WTC11 (cell line): ENCODE measurements around the gene ZDHHC1. TPM values are rescaled to one million over a fixed set of nuclear protein-coding genes. Genes with fewer than 3 reads are reported as not detected.

Experiments used
- ATAC-seq: fragments of 200-7000 bp; cut with Tn5 transposase; 2 replicates; pipeline ENCODE4 v1.10.0; 2021; ENCODE audit warnings: mild to moderate bottlenecking, moderate library complexity
- CTCF ChIA-PET: fragments of 300-600 bp; sonication (Branson Sonifier 250); formaldehyde crosslinking; loops from one replicate; lab custom pipeline; 2021; ENCODE audit warnings: antibody characterized with exemption; lab: Charles Lee
- POLR2A ChIA-PET: fragments of 350-600 bp; sonication (Branson Sonifier 250); formaldehyde crosslinking; loops from one replicate; lab custom pipeline; 2021; ENCODE audit warnings: antibody characterized with exemption; lab: Charles Lee
- DNase-seq: peaks from one replicate; pipeline ENCODE4 v3.0.0; 2021; ENCODE audit warnings: low spot score
- H3K27ac Mint-ChIP-seq: 2 replicates; pipeline ENCODE4 v1.8.0; 2021; ENCODE audit warnings: mixed read lengths
- H3K27me3 Mint-ChIP-seq: 2 replicates; pipeline ENCODE4 v1.8.0; 2021; ENCODE audit warnings: low read depth, mild to moderate bottlenecking, moderate library complexity, mixed read lengths
- H3K36me3 Mint-ChIP-seq: 2 replicates; pipeline ENCODE4 v1.8.0; 2021; ENCODE audit warnings: mixed read lengths
- H3K4me1 Mint-ChIP-seq: 2 replicates; pipeline ENCODE4 v1.8.0; 2022; ENCODE audit warnings: mixed read lengths
- H3K4me3 Mint-ChIP-seq: 2 replicates; pipeline ENCODE4 v1.8.0; 2021; ENCODE audit warnings: mild to moderate bottlenecking, moderate library complexity, mixed read lengths
- H3K9me3 Mint-ChIP-seq: 2 replicates; pipeline ENCODE4 v1.8.0; 2021; ENCODE audit warnings: mixed read lengths
- AFF4 ChIP-seq: sonication (generic); formaldehyde crosslinking; IDR thresholded peaks from 2 replicates; pipeline ENCODE4 v1.8.1; 2023; ENCODE audit warnings: mild to moderate bottlenecking, missing genetic modification reagents, borderline replicate concordance
- ATF3 ChIP-seq: sonication (generic); formaldehyde crosslinking; conservative IDR thresholded peaks from 2 replicates; pipeline ENCODE4 v1.8.1; 2022; ENCODE audit warnings: mild to moderate bottlenecking, missing genetic modification reagents
- CDX4 ChIP-seq: fragments of 250-450 bp; sonication (Bioruptor Pico); IDR thresholded peaks from 2 replicates; pipeline ENCODE4 v1.9.0; 2021; ENCODE audit warnings: moderate library complexity, mild to moderate bottlenecking, inconsistent platforms, borderline replicate concordance
- CREM ChIP-seq: sonication (generic); formaldehyde crosslinking; IDR thresholded peaks from 2 replicates; pipeline ENCODE4 v1.8.1; 2022; ENCODE audit warnings: mild to moderate bottlenecking, missing genetic modification reagents, moderate library complexity
- EMX1 ChIP-seq: fragments of 250-450 bp; sonication (Bioruptor Pico); IDR thresholded peaks from 2 replicates; pipeline ENCODE4 v1.8.0; 2021; ENCODE audit warnings: mild to moderate bottlenecking
- FOXJ3 ChIP-seq: sonication (generic); formaldehyde crosslinking; IDR thresholded peaks from 2 replicates; pipeline ENCODE4 v1.9.0; 2021; ENCODE audit warnings: missing genetic modification reagents, mild to moderate bottlenecking, borderline replicate concordance
- GABPB1 ChIP-seq: sonication (generic); formaldehyde crosslinking; IDR thresholded peaks from 2 replicates; pipeline ENCODE4 v1.8.1; 2023; ENCODE audit warnings: mild to moderate bottlenecking, missing genetic modification reagents
- GTF2I ChIP-seq: fragments of 250-450 bp; sonication (Bioruptor Pico); conservative IDR thresholded peaks from 2 replicates; pipeline ENCODE4 v1.4.0; 2021; ENCODE audit warnings: mild to moderate bottlenecking
- JUN ChIP-seq: sonication (generic); formaldehyde crosslinking; IDR thresholded peaks from 2 replicates; pipeline ENCODE4 v1.8.0; 2023; ENCODE audit warnings: mild to moderate bottlenecking, missing genetic modification reagents
- MAX ChIP-seq: sonication (generic); formaldehyde crosslinking; IDR thresholded peaks from 2 replicates; pipeline ENCODE4 v1.8.0; 2022; ENCODE audit warnings: mild to moderate bottlenecking, missing genetic modification reagents
- MYBL2 ChIP-seq: sonication (generic); formaldehyde crosslinking; IDR thresholded peaks from 2 replicates; pipeline ENCODE4 v1.8.1; 2023; ENCODE audit warnings: mild to moderate bottlenecking, moderate library complexity, missing genetic modification reagents
- NFE2L1 ChIP-seq: sonication (generic); formaldehyde crosslinking; IDR thresholded peaks from 2 replicates; pipeline ENCODE4 v1.8.1; 2023; ENCODE audit warnings: missing genetic modification reagents
- NFYB ChIP-seq: sonication (generic); formaldehyde crosslinking; conservative IDR thresholded peaks from 2 replicates; pipeline ENCODE4 v1.8.0; 2022; ENCODE audit warnings: low read depth, missing genetic modification reagents
- NR3C1 ChIP-seq: sonication (generic); formaldehyde crosslinking; conservative IDR thresholded peaks from 2 replicates; pipeline ENCODE4 v1.8.1; 2023; ENCODE audit warnings: low read depth, mild to moderate bottlenecking, missing genetic modification reagents
- PREB ChIP-seq: sonication (generic); formaldehyde crosslinking; IDR thresholded peaks from 2 replicates; pipeline ENCODE4 v1.8.1; 2022; ENCODE audit warnings: mild to moderate bottlenecking, missing genetic modification reagents, moderate library complexity, borderline replicate concordance
- SP1 ChIP-seq: sonication (generic); formaldehyde crosslinking; conservative IDR thresholded peaks from 2 replicates; pipeline ENCODE4 v1.8.1; 2022; ENCODE audit warnings: missing genetic modification reagents
- TCF7 ChIP-seq: sonication (generic); formaldehyde crosslinking; IDR thresholded peaks from 2 replicates; pipeline ENCODE4 v1.8.0; 2022; ENCODE audit warnings: mild to moderate bottlenecking, low read depth, missing genetic modification reagents, moderate library complexity
- ZBTB21 ChIP-seq: sonication (generic); formaldehyde crosslinking; IDR thresholded peaks from 2 replicates; pipeline ENCODE4 v1.8.1; 2023; ENCODE audit warnings: mild to moderate bottlenecking, missing genetic modification reagents, borderline replicate concordance
- ZBTB43 ChIP-seq: sonication (generic); formaldehyde crosslinking; IDR thresholded peaks from 2 replicates; pipeline ENCODE4 v1.8.1; 2023; ENCODE audit warnings: mild to moderate bottlenecking, missing genetic modification reagents
- ZMAT4 ChIP-seq: fragments of 250-450 bp; sonication (Bioruptor Pico); IDR thresholded peaks from 2 replicates; pipeline ENCODE4 v1.9.0; 2021; ENCODE audit warnings: mild to moderate bottlenecking
- ZNF219 ChIP-seq: sonication (generic); formaldehyde crosslinking; IDR thresholded peaks from 2 replicates; pipeline ENCODE4 v1.8.0; 2023; ENCODE audit warnings: missing genetic modification reagents, mild to moderate bottlenecking, borderline replicate concordance
- ZNF232 ChIP-seq: sonication (generic); formaldehyde crosslinking; IDR thresholded peaks from 2 replicates; pipeline ENCODE4 v1.8.0; 2022; ENCODE audit warnings: mild to moderate bottlenecking, missing genetic modification reagents
- ZNF317 ChIP-seq: sonication (generic); formaldehyde crosslinking; IDR thresholded peaks from 2 replicates; pipeline ENCODE4 v1.8.1; 2023; ENCODE audit warnings: low read depth, mild to moderate bottlenecking, moderate library complexity, missing genetic modification reagents, borderline replicate concordance
- ZNF416 ChIP-seq: fragments of 250-450 bp; sonication (Bioruptor Pico); IDR thresholded peaks from 2 replicates; pipeline ENCODE4 v1.9.0; 2021; ENCODE audit warnings: mild to moderate bottlenecking, inconsistent platforms
- ZNF671 ChIP-seq: fragments of 250-450 bp; sonication (Bioruptor Pico); IDR thresholded peaks from 2 replicates; pipeline ENCODE4 v1.8.0; 2021; ENCODE audit warnings: mild to moderate bottlenecking
- total RNA-seq: library from RNA; stranded (reverse); gene quantifications from 3 replicates; pipeline ENCODE4 v1.2.3, GENCODE V29; 2021

Gene ZDHHC1
- total RNA-seq, 1 experiment from 2014 or later = 4.2 TPM

- TF ChIP-seq ATF3 (no peak), EMX1 (CRISPR knock-in tag) (no peak), ZBTB21 (CRISPR knock-in tag) (no peak)
Observed at GRCh38 chr16:67430977-67431774, 14.9 kb upstream of the ZDHHC1 start, which contains the start of gene HSD11B2 (continued).

GRCh38 chr16:67430504-67430976 is 14.3 kb upstream of the ZDHHC1 start:
- H3K9me3 Mint-ChIP-seq = no peaks in the 10 kb centered on the region
- POLR2A ChIA-PET = interaction anchor here (0.6 to 1.3 kb wide), 5 partner anchors 11 to 160 kb away, joined by 3 to 5 read pairs (median 3); no protein-coding TSS in a partner anchor
- TF ChIP-seq TCF7 (CRISPR knock-in tag) (peak; percentile 81; the same call in 1 of the 2 replicates), GTF2I (CRISPR knock-in tag) (no peak), ATF3 (0 out of 2 replicates have a peak, but pooled peaks have one; percentile 17), ZNF317 (0 out of 2 replicates have a peak, but pooled peaks have one; percentile 28), GABPB1 (peak; percentile 66), ZNF671 (CRISPR knock-in tag) (no peak), NFYB (CRISPR knock-in tag) (peak; percentile 23; the same call in 1 of the 2 replicates), JUN (CRISPR knock-in tag) (peak; percentile 33; the same call in 1 of the 2 replicates), SP1 (CRISPR knock-in tag) (0 out of 2 replicates have a peak, but pooled peaks have one; percentile 38), ZNF232 (CRISPR knock-in tag) (peak; percentile 70; the same call in 1 of the 2 replicates), ZMAT4 (CRISPR knock-in tag) (no peak), NFE2L1 (CRISPR knock-in tag) (peak; percentile 89), AFF4 (CRISPR knock-in tag) (no peak), PREB (CRISPR knock-in tag) (0 out of 2 replicates have a peak, but pooled peaks have one; percentile 57), MYBL2 (peak; percentile 92), MAX (CRISPR knock-in tag) (peak; percentile 89; the same call in 1 of the 2 replicates), ZNF219 (CRISPR knock-in tag) (no peak), CDX4 (CRISPR knock-in tag) (no peak), CREM (CRISPR knock-in tag) (no peak; the same call in 1 of the 2 replicates), FOXJ3 (CRISPR knock-in tag) (no peak), NR3C1 (CRISPR knock-in tag) (no peak), ZBTB43 (CRISPR knock-in tag) (peak; percentile 87), ZNF416 (CRISPR knock-in tag) (no peak)

More at GRCh38 chr16:67430504-67430976, 14.3 kb upstream of the ZDHHC1 start:
- peaks cover 66% of the 10 kb centered on the region for H3K4me1 Mint-ChIP-seq
- peak overlapping the region; percentile 77 for H3K4me3 Mint-ChIP-seq
- DNase-seq (no peak), ATAC-seq (peak; percentile 4)
- H3K27me3 Mint-ChIP-seq = peaks cover 12% of the 10 kb centered on the region
- H3K27ac Mint-ChIP-seq = peak overlapping the region; percentile 53; the same call in 1 of the 2 replicates
- H3K36me3 Mint-ChIP-seq = no peaks in the 10 kb centered on the region
- CTCF ChIA-PET = interaction anchor here (0.6 to 4.7 kb wide), 22 partner anchors 10 to 413 kb away, joined by 3 to 57 read pairs (median 5); partner anchors contain the start of genes LRRC36 and TPPP3
